ENCODE data around the gene GPANK1.
A peak's percentile ranks its signal among the peaks of the same experiment; 100 is the strongest.

The GPANK1 gene

GRCh38 chr6:31664790-31665500, at the start of gene GPANK1 (continued):
- TF ChIP-seq, protein P1, sequence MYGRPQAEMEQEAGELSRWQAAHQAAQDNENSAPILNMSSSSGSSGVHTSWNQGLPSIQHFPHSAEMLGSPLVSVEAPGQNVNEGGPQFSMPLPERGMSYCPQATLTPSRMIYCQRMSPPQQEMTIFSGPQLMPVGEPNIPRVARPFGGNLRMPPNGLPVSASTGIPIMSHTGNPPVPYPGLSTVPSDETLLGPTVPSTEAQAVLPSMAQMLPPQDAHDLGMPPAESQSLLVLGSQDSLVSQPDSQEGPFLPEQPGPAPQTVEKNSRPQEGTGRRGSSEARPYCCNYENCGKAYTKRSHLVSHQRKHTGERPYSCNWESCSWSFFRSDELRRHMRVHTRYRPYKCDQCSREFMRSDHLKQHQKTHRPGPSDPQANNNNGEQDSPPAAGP (tag by site-specific recombination; IDR thresholded peaks at IDR 0.05), result 0 out of 2 replicates have a peak, but pooled peaks have one; percentile 33
- no peak for TF ChIP-seq ZNF26 (tag by site-specific recombination; IDR thresholded peaks at IDR 0.05)
- TF ChIP-seq ZNF112 (tag by site-specific recombination; IDR thresholded peaks at IDR 0.05), result no peak
- TF ChIP-seq SETDB1 (IDR thresholded peaks at IDR 0.05; ENCODE audit: insufficient read length, low read length), result no peak
- TF ChIP-seq, protein P2, sequence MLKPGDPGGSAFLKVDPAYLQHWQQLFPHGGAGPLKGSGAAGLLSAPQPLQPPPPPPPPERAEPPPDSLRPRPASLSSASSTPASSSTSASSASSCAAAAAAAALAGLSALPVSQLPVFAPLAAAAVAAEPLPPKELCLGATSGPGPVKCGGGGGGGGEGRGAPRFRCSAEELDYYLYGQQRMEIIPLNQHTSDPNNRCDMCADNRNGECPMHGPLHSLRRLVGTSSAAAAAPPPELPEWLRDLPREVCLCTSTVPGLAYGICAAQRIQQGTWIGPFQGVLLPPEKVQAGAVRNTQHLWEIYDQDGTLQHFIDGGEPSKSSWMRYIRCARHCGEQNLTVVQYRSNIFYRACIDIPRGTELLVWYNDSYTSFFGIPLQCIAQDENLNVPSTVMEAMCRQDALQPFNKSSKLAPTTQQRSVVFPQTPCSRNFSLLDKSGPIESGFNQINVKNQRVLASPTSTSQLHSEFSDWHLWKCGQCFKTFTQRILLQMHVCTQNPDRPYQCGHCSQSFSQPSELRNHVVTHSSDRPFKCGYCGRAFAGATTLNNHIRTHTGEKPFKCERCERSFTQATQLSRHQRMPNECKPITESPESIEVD (tag by site-specific recombination; IDR thresholded peaks at IDR 0.05), result no peak
- peak; percentile 28; the same call in 1 of the 2 replicates for TF ChIP-seq ZNF561 (tag by site-specific recombination; IDR thresholded peaks at IDR 0.05; ENCODE audit: borderline replicate concordance)
- TF ChIP-seq BCL6B (tag by site-specific recombination; IDR thresholded peaks at IDR 0.05), result no peak
- TF ChIP-seq ZNF133 (tag by site-specific recombination; IDR thresholded peaks at IDR 0.05), result no peak
- TF ChIP-seq ZNF19 (tag by site-specific recombination; IDR thresholded peaks at IDR 0.05; ENCODE audit: low read depth), result no peak
- no peak for TF ChIP-seq ATF2 (tag by site-specific recombination; IDR thresholded peaks at IDR 0.05; ENCODE audit: low read depth)
- TF ChIP-seq PRDM1 (tag by site-specific recombination; IDR thresholded peaks at IDR 0.05), result no peak
- TF ChIP-seq ZNF155 (tag by site-specific recombination; IDR thresholded peaks at IDR 0.05), result no peak
- no peak for TF ChIP-seq ZNF157 (tag by site-specific recombination; IDR thresholded peaks at IDR 0.05)
- TF ChIP-seq ZNF10 (tag by site-specific recombination; IDR thresholded peaks at IDR 0.05), result no peak; the same call in 1 of the 2 replicates
- TF ChIP-seq ZNF626 (tag by site-specific recombination; IDR thresholded peaks at IDR 0.05), result no peak
- no peak for TF ChIP-seq MZF1 (tag by site-specific recombination; IDR thresholded peaks at IDR 0.05; ENCODE audit: borderline replicate concordance)
- no peak for TF ChIP-seq ZNF239 (tag by site-specific recombination; IDR thresholded peaks at IDR 0.05)
- no peak for TF ChIP-seq ZNF664 (tag by site-specific recombination; IDR thresholded peaks at IDR 0.05)
- 0 out of 2 replicates have a peak, but pooled peaks have one; percentile 23 for TF ChIP-seq ZBTB48 (tag by site-specific recombination; IDR thresholded peaks at IDR 0.05)
- TF ChIP-seq ZNF610 (tag by site-specific recombination; IDR thresholded peaks at IDR 0.05; ENCODE audit: borderline replicate concordance), result 0 out of 2 replicates have a peak, but pooled peaks have one; percentile 30
- TF ChIP-seq, protein P3, sequence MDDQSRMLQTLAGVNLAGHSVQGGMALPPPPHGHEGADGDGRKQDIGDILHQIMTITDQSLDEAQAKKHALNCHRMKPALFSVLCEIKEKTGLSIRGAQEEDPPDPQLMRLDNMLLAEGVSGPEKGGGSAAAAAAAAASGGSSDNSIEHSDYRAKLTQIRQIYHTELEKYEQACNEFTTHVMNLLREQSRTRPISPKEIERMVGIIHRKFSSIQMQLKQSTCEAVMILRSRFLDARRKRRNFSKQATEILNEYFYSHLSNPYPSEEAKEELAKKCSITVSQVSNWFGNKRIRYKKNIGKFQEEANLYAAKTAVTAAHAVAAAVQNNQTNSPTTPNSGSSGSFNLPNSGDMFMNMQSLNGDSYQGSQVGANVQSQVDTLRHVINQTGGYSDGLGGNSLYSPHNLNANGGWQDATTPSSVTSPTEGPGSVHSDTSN (CRISPR knock-in tag; IDR thresholded peaks at IDR 0.05), result no peak
- no peak for TF ChIP-seq ZNF623 (tag by site-specific recombination; IDR thresholded peaks at IDR 0.05)
- no peak for TF ChIP-seq TRIM28 (IDR thresholded peaks at IDR 0.05; ENCODE audit: borderline replicate concordance, low read length)
- TF ChIP-seq ZBTB20 (tag by site-specific recombination; IDR thresholded peaks at IDR 0.05), result no peak
- no peak for TF ChIP-seq ZNF426 (tag by site-specific recombination; IDR thresholded peaks at IDR 0.05)
- no peak for TF ChIP-seq GLI2 (tag by site-specific recombination; IDR thresholded peaks at IDR 0.05; ENCODE audit: borderline replicate concordance, low read depth)
- no peak for TF ChIP-seq ZNF837 (tag by site-specific recombination; IDR thresholded peaks at IDR 0.05)
- TF ChIP-seq ZNF768 (tag by site-specific recombination; IDR thresholded peaks at IDR 0.05), result no peak
- no peak for TF ChIP-seq KLF9 (tag by site-specific recombination; IDR thresholded peaks at IDR 0.05; ENCODE audit: low read depth)
- TF ChIP-seq ZNF776 (tag by site-specific recombination; IDR thresholded peaks at IDR 0.05; ENCODE audit: borderline replicate concordance), result no peak
- no peak; the same call in 1 of the 2 replicates for TF ChIP-seq KLF1 (tag by site-specific recombination; IDR thresholded peaks at IDR 0.05)
- TF ChIP-seq SP2 (tag by site-specific recombination; IDR thresholded peaks at IDR 0.05), result no peak
- TF ChIP-seq TCF7L2 (IDR thresholded peaks at IDR 0.05; ENCODE audit: borderline replicate concordance, low read depth, low read length), result peak; percentile 62; the same call in 1 of the 2 replicates

All from HEK293 (cell line).